Kidney (tissue), 14 donors: ENCODE measurements around the gene FBXL7. TPM values are rescaled to one million over a fixed set of nuclear protein-coding genes. Genes with fewer than 3 reads are reported as not detected.

ENCODE experiments used
- DNase-seq, 5 donors: peaks; one replicate each; pipeline ENCODE4 v3.0.0-alpha.2; 2013 to 2020
- FAIRE-seq: peaks from 2 replicates; lab custom pipeline; 2012; peaks lifted over from hg19 to GRCh38; lab: Jason Lieb, UNC
- H3K27ac ChIP-seq, 2 donors: one replicate each; pipeline ENCODE4 v1.7.0; 2013; ENCODE audit warnings: low read depth in 2 of 2, low read length in 2 of 2, inconsistent platforms in 1 of 2
- H3K27me3 ChIP-seq: one replicate; pipeline ENCODE4 v1.7.1; 2013; ENCODE audit warnings: low read length, inconsistent platforms; ENCODE audit not compliant: control insufficient read depth, insufficient read depth
- H3K36me3 ChIP-seq, 3 donors: one replicate each; pipeline versions ENCODE4 v1.7.0 to v1.7.1; 2013; ENCODE audit warnings: low read length in 3 of 3, control low read depth in 1 of 3, inconsistent platforms in 1 of 3; ENCODE audit not compliant: insufficient read depth in 3 of 3, control insufficient read depth in 2 of 3
- H3K4me1 ChIP-seq, 3 donors: one replicate each; pipeline versions ENCODE4 v1.7.0 to v1.7.1; 2013; ENCODE audit warnings: low read length in 3 of 3, inconsistent platforms in 1 of 3, low read depth in 1 of 3; ENCODE audit not compliant: control insufficient read depth in 2 of 3, insufficient read depth in 2 of 3
- H3K4me3 ChIP-seq, 3 donors: one replicate each; pipeline versions ENCODE4 v1.7.0 to v1.8.1; 2013; ENCODE audit warnings: low read length in 3 of 3, control low read depth in 1 of 3, inconsistent platforms in 1 of 3
- H3K9ac ChIP-seq, 3 donors: one replicate each; pipeline versions ENCODE4 v1.7.0 to v1.7.1; 2013; ENCODE audit warnings: low read length in 3 of 3, control low read depth in 1 of 3, inconsistent platforms in 1 of 3
- H3K9me3 ChIP-seq, 3 donors: one replicate each; pipeline versions ENCODE4 v1.7.0 to v1.7.1; 2013; ENCODE audit warnings: low read length in 3 of 3, control low read depth in 1 of 3, inconsistent platforms in 1 of 3; ENCODE audit not compliant: control insufficient read depth in 2 of 3, insufficient read depth in 1 of 3
- CTCF ChIP-seq: IDR thresholded peaks from 3 replicates; pipeline ENCODE4 v1.5.1; 2012; ENCODE audit warnings: mild to moderate bottlenecking, moderate library complexity, borderline replicate concordance; ENCODE audit not compliant: insufficient read depth; ENCODE audit errors: extremely low read depth
- intact Hi-C: fragments of 100-400 bp; cut with DNase I; formaldehyde crosslinking; loops from one replicate; pipeline ENCODE4 v1.11.1; 2022
- polyA plus RNA-seq: library from polyadenylated mRNA; stranded (reverse); fragments of 350-450 nt; fragmentation: Illumina TruSeq; extraction: RNeasy Lipid Tissue Mini Kit (QIAGEN cat#74804); gene quantifications from one replicate; pipeline ENCODE4 v1.2.3, GENCODE V29; 2014; ENCODE audit warnings: low read depth, low replicate concordance; ENCODE audit not compliant: insufficient read depth
- total RNA-seq: library from RNA; stranded (reverse); fragmentation: NEBNext Ultra II Directional; extraction: Animal tissue kit (Norgen Biotek cat#: 25700); gene quantifications from one replicate; pipeline ENCODE4 v1.2.1, GENCODE V29; 2021
- donor health status: control.
- donor health status: control.
- donor health status: control.
- donor health status: control.
- donor health status: control.
- donor health status: DM: yes; HTN: yes; CAD: no.
- donor health status: Normal renal cell carcinoma (clear cell type).

FBXL7 gene
- total and polyA plus RNA-seq, 2 donors from 2014 or later: 3.9 to 6.1 TPM

DNA sequence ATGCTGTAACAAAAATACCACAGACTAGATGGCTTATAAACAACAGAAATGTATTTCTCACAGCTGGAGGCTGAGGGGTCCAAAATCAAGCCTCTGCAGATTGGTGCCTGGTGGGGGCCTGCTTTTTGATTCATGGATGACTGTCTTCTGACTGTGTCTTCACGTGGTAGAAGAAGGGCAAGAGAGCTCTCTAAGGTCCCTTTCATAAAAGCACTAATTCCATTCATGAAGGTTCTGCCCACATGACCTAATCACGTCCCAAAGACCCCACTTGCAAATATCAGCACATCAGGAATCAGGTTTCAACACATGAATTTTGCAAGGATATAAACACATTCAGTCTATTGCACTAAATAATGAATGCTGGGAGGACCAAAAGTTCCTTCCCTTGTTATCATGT, 401.2 kb downstream of the FBXL7 start:
- Histone ChIP-seq H3K27ac (no peak overlapping the region), H3K9me3 (no peaks in the 10 kb centered on the region), H3K27me3 (no peaks in the 10 kb centered on the region), H3K9ac (no peak overlapping the region), H3K4me3 (no peak overlapping the region), H3K36me3 (no peaks in the 10 kb centered on the region), H3K4me1 (peaks cover 0 to 3% (median 0%) of the 10 kb centered on the region in 3 donors)
- TF ChIP-seq CTCF: no peak
- FAIRE-seq (no peak), DNase-seq (no peak)
- intact Hi-C loops: no loop called here

GRCh38 chr5:15902066-15902465, 402.1 kb downstream of the FBXL7 start:
- Histone ChIP-seq H3K27ac (no peak overlapping the region), H3K27me3 (no peaks in the 10 kb centered on the region), H3K9ac (no peak overlapping the region), H3K9me3 (no peaks in the 10 kb centered on the region), H3K4me1 (peaks cover 0 to 3% (median 0%) of the 10 kb centered on the region in 3 donors), H3K36me3 (no peaks in the 10 kb centered on the region), H3K4me3 (no peak overlapping the region)
- DNase-seq: no peak
- intact Hi-C loops: no loop called here
- no peak for FAIRE-seq
- no peak for TF ChIP-seq CTCF

DNA sequence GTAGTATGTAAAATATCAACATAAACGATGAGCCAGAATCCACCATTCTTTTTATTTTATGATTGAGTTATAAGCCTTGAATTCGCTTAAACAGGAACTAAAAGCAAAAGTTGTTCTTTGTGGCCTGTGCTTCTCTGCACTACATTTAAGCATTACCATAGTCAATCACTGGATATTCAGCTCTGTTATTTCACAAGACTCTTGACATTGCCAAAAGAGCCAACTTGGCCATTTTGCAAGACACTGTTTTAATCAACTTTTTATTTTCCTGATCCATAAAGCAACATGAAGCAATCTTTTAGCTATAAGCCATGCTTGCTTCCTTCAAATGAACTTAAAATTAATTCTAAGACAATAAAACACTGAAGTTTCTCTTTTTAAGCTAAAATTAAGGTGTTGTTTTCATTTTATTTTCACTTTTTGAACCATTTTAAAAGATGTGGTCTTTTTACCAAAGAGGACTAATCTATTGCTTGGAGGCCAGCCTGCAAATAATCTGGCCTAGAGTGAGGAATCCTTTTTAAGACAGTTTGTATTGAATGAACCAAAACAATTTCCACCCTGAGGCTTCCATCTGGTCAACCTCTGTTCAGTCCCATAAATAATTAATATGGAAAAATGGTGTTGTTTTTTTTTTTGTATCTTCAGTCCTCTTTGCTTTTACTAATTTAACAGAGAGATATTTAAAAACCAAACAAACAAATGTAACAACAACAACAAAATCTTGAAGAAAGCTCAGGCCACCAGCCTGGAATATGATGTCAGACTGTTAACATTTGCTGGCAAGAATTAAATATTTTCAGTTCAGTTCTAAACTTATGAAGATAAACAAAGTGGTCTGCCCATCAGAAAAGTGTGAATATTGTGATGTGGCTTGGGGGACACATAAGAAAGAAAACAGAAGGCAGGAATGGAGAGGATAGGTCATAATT, 405.2 kb downstream of the FBXL7 start:
- TF ChIP-seq CTCF: no peak

More for the DNA sequence above, 405.2 kb downstream of the FBXL7 start:
- intact Hi-C loops: no loop called here
- Histone ChIP-seq H3K27me3 (no peaks in the 10 kb centered on the region), H3K4me1 (peaks cover 0 to 3% (median 0%) of the 10 kb centered on the region in 3 donors), H3K9ac (no peak overlapping the region), H3K27ac (no peak overlapping the region), H3K4me3 (no peak overlapping the region), H3K9me3 (no peaks in the 10 kb centered on the region), H3K36me3 (no peaks in the 10 kb centered on the region)
- DNase-seq (no peak), FAIRE-seq (no peak)
